Fibroblast of lung (primary cell): ENCODE data around the gene MPRIP. TPM values are rescaled to one million over a fixed set of nuclear protein-coding genes. Genes with fewer than 3 reads are reported as not detected.

Experiments used
- DNase-seq, 2 donors: peaks; one replicate each; pipeline versions ENCODE4 v3.0.0 to v3.0.0-alpha.2; 2010; ENCODE audit warnings: low read depth in 2 of 2
- H2AFZ ChIP-seq: 2 replicates; pipeline ENCODE4 v1.5.1; 2012; ENCODE audit warnings: low read length, control low read depth, inconsistent platforms
- H3K27ac ChIP-seq: 2 replicates; pipeline ENCODE4 v1.5.1; 2011; ENCODE audit warnings: low read length, control low read depth; ENCODE audit not compliant: insufficient read depth
- H3K27me3 ChIP-seq: 2 replicates; pipeline ENCODE4 v1.5.1; 2011; ENCODE audit warnings: mild to moderate bottlenecking, low read length; ENCODE audit not compliant: control insufficient read depth, insufficient read depth
- H3K36me3 ChIP-seq: 2 replicates; pipeline ENCODE4 v1.5.1; 2011; ENCODE audit warnings: low read length; ENCODE audit not compliant: control insufficient read depth, insufficient read depth
- H3K4me1 ChIP-seq: 2 replicates; pipeline ENCODE4 v1.5.1; 2011; ENCODE audit warnings: low read length; ENCODE audit not compliant: control insufficient read depth, insufficient read depth; ENCODE audit errors: extremely low read depth
- H3K4me2 ChIP-seq: 2 replicates; pipeline ENCODE4 v1.5.1; 2011; ENCODE audit warnings: low read length, control low read depth; ENCODE audit not compliant: insufficient read depth; ENCODE audit errors: extremely low read depth
- H3K4me3 ChIP-seq, 4 experiments: fragments of 200-600 bp in 1 of 4; sonication (generic) in 1 of 4; replicated peaks in 1 of 4; 2 replicates each; pipeline ENCODE4 v1.5.1; 2011 to 2016; ENCODE audit warnings: low read length in 4 of 4, low read depth in 3 of 4, mild to moderate bottlenecking in 3 of 4, control low read depth in 2 of 4, inconsistent platforms in 1 of 4, mixed read lengths in 1 of 4; ENCODE audit not compliant: insufficient read depth in 1 of 4; ENCODE audit errors: control extremely low read depth in 1 of 4
- H3K79me2 ChIP-seq: 2 replicates; pipeline ENCODE4 v1.5.1; 2012; ENCODE audit warnings: mild to moderate bottlenecking, low read length, inconsistent platforms; ENCODE audit not compliant: control insufficient read depth, insufficient read depth
- H3K9ac ChIP-seq: 2 replicates; pipeline ENCODE4 v1.5.1; 2011; ENCODE audit warnings: mild to moderate bottlenecking, low read length, control low read depth; ENCODE audit not compliant: insufficient read depth
- H3K9me3 ChIP-seq: 2 replicates; pipeline ENCODE4 v1.5.1; 2012; ENCODE audit warnings: low read depth, low read length; ENCODE audit not compliant: control insufficient read depth, insufficient read depth
- H4K20me1 ChIP-seq: 2 replicates; pipeline ENCODE4 v1.5.1; 2011; ENCODE audit warnings: low read length; ENCODE audit not compliant: control insufficient read depth, insufficient read depth; ENCODE audit errors: extremely low read depth
- EZH2 ChIP-seq: IDR thresholded peaks from 2 replicates; pipeline ENCODE4 v1.5.1; 2012; ENCODE audit warnings: low read length, control low read depth, mild to moderate bottlenecking; ENCODE audit errors: missing control alignments
- polyA plus RNA-seq, 2 donors: library from polyadenylated mRNA; depleted of rRNA in 1 of 2; stranded (reverse) in 1 of 2; unstranded in 1 of 2; fragments of >200 nt; gene quantifications; 2 replicates each; pipeline ENCODE4 v1.2.1, GENCODE V29; 2011 to 2012; ENCODE audit warnings: missing spikeins in 1 of 2
- total RNA-seq: library from RNA; depleted of rRNA; stranded (reverse); fragments of >200 nt; gene quantifications from 2 replicates; pipeline ENCODE4 v1.2.1, GENCODE V29; 2014
- TF ChIP-seq, protein P1 (sequence below), 2 donors: IDR thresholded peaks in 1 of 2; conservative IDR thresholded peaks in 1 of 2; 1 replicate in 1 of 2; 2 replicates in 1 of 2; pipeline ENCODE4 v1.5.1; 2011 to 2012; ENCODE audit warnings: low read length in 2 of 2, control low read depth in 1 of 2, inconsistent platforms in 1 of 2, low read depth in 1 of 2, mild to moderate bottlenecking in 1 of 2

MPRIP gene
- total and polyA plus RNA-seq, 2 donors (not counting 1 experiment from before 2014, with no cell fraction given): 104 to 124 TPM

GRCh38 chr17:17056156-17056539 lies 13.9 kb downstream of the MPRIP start:
- Histone ChIP-seq H3K4me1 (peaks cover 29% of the 10 kb centered on the region), H3K27ac (no peak overlapping the region), H3K4me3 (no peak overlapping the region), H2AFZ (no peak overlapping the region), H3K79me2 (peaks cover 95% of the 10 kb centered on the region), H3K9ac (no peak overlapping the region), H3K9me3 (no peaks in the 10 kb centered on the region), H3K27me3 (no peaks in the 10 kb centered on the region), H3K4me2 (peak overlapping the region; percentile 1), H3K36me3 (peaks cover 7% of the 10 kb centered on the region), H4K20me1 (no peaks in the 10 kb centered on the region)
- TF ChIP-seq EZH2: no peak
- TF ChIP-seq, protein P1, sequence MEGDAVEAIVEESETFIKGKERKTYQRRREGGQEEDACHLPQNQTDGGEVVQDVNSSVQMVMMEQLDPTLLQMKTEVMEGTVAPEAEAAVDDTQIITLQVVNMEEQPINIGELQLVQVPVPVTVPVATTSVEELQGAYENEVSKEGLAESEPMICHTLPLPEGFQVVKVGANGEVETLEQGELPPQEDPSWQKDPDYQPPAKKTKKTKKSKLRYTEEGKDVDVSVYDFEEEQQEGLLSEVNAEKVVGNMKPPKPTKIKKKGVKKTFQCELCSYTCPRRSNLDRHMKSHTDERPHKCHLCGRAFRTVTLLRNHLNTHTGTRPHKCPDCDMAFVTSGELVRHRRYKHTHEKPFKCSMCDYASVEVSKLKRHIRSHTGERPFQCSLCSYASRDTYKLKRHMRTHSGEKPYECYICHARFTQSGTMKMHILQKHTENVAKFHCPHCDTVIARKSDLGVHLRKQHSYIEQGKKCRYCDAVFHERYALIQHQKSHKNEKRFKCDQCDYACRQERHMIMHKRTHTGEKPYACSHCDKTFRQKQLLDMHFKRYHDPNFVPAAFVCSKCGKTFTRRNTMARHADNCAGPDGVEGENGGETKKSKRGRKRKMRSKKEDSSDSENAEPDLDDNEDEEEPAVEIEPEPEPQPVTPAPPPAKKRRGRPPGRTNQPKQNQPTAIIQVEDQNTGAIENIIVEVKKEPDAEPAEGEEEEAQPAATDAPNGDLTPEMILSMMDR (conservative IDR thresholded peaks at IDR 0.05 in 1 of 2, IDR thresholded peaks at IDR 0.05 in 1 of 2; ENCODE audit: low read depth in 1 of 2, low read length in 2 of 2): no peak
- DNase-seq: peak in 1 of 2 donors; percentile 36

GRCh38 chr17:17057057-17057551 lies 14.8 kb downstream of the MPRIP start:
- H3K27me3 ChIP-seq: no peaks in the 10 kb centered on the region
- H3K9ac ChIP-seq: no peak overlapping the region
- H3K27ac ChIP-seq: no peak overlapping the region
- H3K9me3 ChIP-seq: no peaks in the 10 kb centered on the region
- no peak overlapping the region for H3K4me2 ChIP-seq
- peaks cover 7% of the 10 kb centered on the region for H3K36me3 ChIP-seq
- no peak overlapping the region for H2AFZ ChIP-seq
- no peak overlapping the region for H3K4me3 ChIP-seq
- H3K79me2 ChIP-seq: peaks cover 95% of the 10 kb centered on the region
- peaks cover 23% of the 10 kb centered on the region for H3K4me1 ChIP-seq
- no peak for TF ChIP-seq EZH2
- TF ChIP-seq, protein P1 (conservative IDR thresholded peaks at IDR 0.05 in 1 of 2, IDR thresholded peaks at IDR 0.05 in 1 of 2; ENCODE audit: low read depth in 1 of 2, low read length in 2 of 2): no peak
- H4K20me1 ChIP-seq: no peaks in the 10 kb centered on the region
- DNase-seq: no peak

- DNase-seq: no peak
- Histone ChIP-seq H3K9me3 (no peaks in the 10 kb centered on the region), H3K27me3 (no peaks in the 10 kb centered on the region), H3K36me3 (peaks cover 9% of the 10 kb centered on the region), H3K9ac (no peak overlapping the region), H3K4me1 (peaks cover 18% of the 10 kb centered on the region), H4K20me1 (peaks cover under 1% of the 10 kb centered on the region), H3K79me2 (peaks cover 95% of the 10 kb centered on the region), H3K4me3 (no peak overlapping the region), H2AFZ (no peak overlapping the region), H3K27ac (no peak overlapping the region), H3K4me2 (no peak overlapping the region)
- TF ChIP-seq EZH2: no peak
- TF ChIP-seq, protein P1 (conservative IDR thresholded peaks at IDR 0.05 in 1 of 2, IDR thresholded peaks at IDR 0.05 in 1 of 2; ENCODE audit: low read depth in 1 of 2, low read length in 2 of 2): no peak
These were observed 16.0 kb downstream of the MPRIP start for GRCh38 chr17:17058304-17058703.
